ENCODE results near the gene AFAP1. TPM values are rescaled to one million over a fixed set of nuclear protein-coding genes. Genes with fewer than 3 reads are reported as not detected.

The AFAP1 gene
- total and polyA plus RNA-seq, 2 donors (not counting 3 experiments of a cell fraction or from before 2014, with no cell fraction given), result 32.3 to 103 TPM

DNA sequence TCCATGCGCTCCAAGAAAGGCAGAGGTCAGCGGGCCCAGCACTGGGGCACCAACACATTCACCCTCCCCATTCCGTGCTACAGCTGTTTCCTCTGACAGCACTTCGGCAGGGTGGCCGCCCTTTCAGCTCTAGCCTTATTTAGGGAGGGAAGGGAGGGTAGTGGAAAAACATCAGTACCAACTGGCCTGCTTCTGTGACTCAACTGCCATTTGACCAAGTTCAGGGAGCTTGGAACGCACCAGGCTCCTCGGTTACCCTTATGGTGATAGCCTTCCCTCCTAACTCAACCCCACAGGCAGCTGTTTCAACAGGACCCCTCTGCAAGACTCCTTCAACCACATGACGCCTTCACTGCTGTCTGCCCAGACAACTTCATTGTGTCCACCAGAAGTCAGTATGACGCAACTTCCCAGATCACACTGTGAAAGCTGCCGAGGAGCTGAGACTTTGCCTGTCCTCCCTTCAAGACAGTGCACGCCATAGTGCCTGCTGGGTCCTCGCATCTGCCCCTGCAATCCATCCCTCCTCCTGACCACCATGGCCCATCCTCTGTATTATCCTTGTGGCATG is 132.2 kb downstream of the AFAP1 start:
- Histone ChIP-seq H3K4me1 (ENCODE audit: control insufficient read depth, extremely low read depth, insufficient read depth, low read length) (peaks cover 51% of the 10 kb centered on the region), H4K20me1 (replicated peaks; ENCODE audit: control insufficient read depth, extremely low read depth, insufficient read depth, low read length) (no peaks in the 10 kb centered on the region), H3K27ac (ENCODE audit: insufficient read depth, low read depth, low read length) (peak overlapping the region; percentile 97), H3K9ac (replicated peaks; ENCODE audit: extremely low read depth, insufficient read depth, low read length) (peak overlapping the region; percentile 91), H3K9me3 (replicated peaks; ENCODE audit: control insufficient read depth, insufficient read depth, low read length) (peaks cover 9% of the 10 kb centered on the region), H2AFZ (ENCODE audit: low read depth, low read length) (no peak overlapping the region), H3K9me1 (replicated peaks; ENCODE audit: control insufficient read depth, extremely low read depth, insufficient read depth, low read length) (no peaks in the 10 kb centered on the region), H3K36me3 (ENCODE audit: control insufficient read depth in 2 of 2, extremely low read depth in 1 of 2, insufficient read depth in 2 of 2, low read length in 2 of 2) (peaks cover 9 to 18% of the 10 kb centered on the region in 2 experiments), H3K4me2 (ENCODE audit: insufficient read depth, low read length) (peak overlapping the region; percentile 16), H3K27me3 (ENCODE audit: control insufficient read depth in 2 of 2, insufficient read depth in 2 of 2, low read length in 2 of 2) (no peaks in the 10 kb centered on the region), H3K79me2 (ENCODE audit: control insufficient read depth, insufficient read depth, low read length) (peaks cover 21% of the 10 kb centered on the region), H3K4me3 (replicated peaks in 1 of 3; ENCODE audit: insufficient read depth in 1 of 3, low read depth in 1 of 3, low read length in 3 of 3) (no peak overlapping the region)
- ChIA-PET CTCF (interaction anchor here (1.0 to 6.5 kb wide), 6 partner anchors 36 to 180 kb away, joined by 3 to 212 read pairs (median 6); no protein-coding TSS in a partner anchor), POLR2A (interaction anchor here (1.2 kb wide), 1 partner anchor 37 kb away, joined by 3 read pairs; no protein-coding TSS in a partner anchor)
- TF ChIP-seq POLR2AphosphoS5 (IDR thresholded peaks at IDR 0.05; ENCODE audit: insufficient read depth, low read depth, low read length), result peak; percentile 71
- no peak for TF ChIP-seq GATA2 (IDR thresholded peaks at IDR 0.05; ENCODE audit: insufficient read depth, insufficient read length, low read depth, low read length)
- TF ChIP-seq JUN (IDR thresholded peaks at IDR 0.05; ENCODE audit: borderline replicate concordance, insufficient read depth, insufficient read length, low read depth), result no peak
- TF ChIP-seq FOS (IDR thresholded peaks at IDR 0.05; ENCODE audit: borderline replicate concordance, insufficient read depth, low read length), result no peak
- TF ChIP-seq, protein P1, sequence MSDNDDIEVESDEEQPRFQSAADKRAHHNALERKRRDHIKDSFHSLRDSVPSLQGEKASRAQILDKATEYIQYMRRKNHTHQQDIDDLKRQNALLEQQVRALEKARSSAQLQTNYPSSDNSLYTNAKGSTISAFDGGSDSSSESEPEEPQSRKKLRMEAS (IDR thresholded peaks at IDR 0.05; ENCODE audit: insufficient read depth, insufficient read length), result no peak
- no peak for TF ChIP-seq EZH2 (IDR thresholded peaks at IDR 0.05; ENCODE audit: borderline replicate concordance, low read depth, low read length, severe bottlenecking)
- TF ChIP-seq MYC (IDR thresholded peaks at IDR 0.05; ENCODE audit: low read depth, low read length), result peak; percentile 23
- TF ChIP-seq POLR2A (IDR thresholded peaks at IDR 0.05; ENCODE audit: low read depth, low read length), result no peak
- no peak for TF ChIP-seq CTCF (IDR thresholded peaks at IDR 0.05; ENCODE audit: extremely low read depth in 1 of 2, insufficient read depth in 1 of 2, low read depth in 1 of 2, low read length in 2 of 2)
- dilution Hi-C loops (cut with MboI; ENCODE audit: extremely low pct_ligation_motif_present, low sequenced_read_pairs) (no loop called here), intact Hi-C loops (cut with micrococcal nuclease) (no loop called here)
- TSS peak; percentile 37 for BruUV-seq (replicated peaks)
- peak; percentile 64 for FAIRE-seq
- DNase-seq (ENCODE audit: low read depth, low spot score), result peak; percentile 87
